Osteocyte (in vitro differentiated cells): ENCODE results near the gene LRRFIP1. TPM values are rescaled to one million over a fixed set of nuclear protein-coding genes. Genes with fewer than 3 reads are reported as not detected.

Experiments used
- DNase-seq: peaks from one replicate; pipeline ENCODE4 v3.0.0; 2021; ENCODE audit warnings: mixed read lengths; ENCODE audit not compliant: unreplicated experiment; ENCODE audit errors: extremely low spot score
- H3K27ac Mint-ChIP-seq: one replicate; pipeline ENCODE4 v1.8.0; 2021; ENCODE audit warnings: mild to moderate bottlenecking, mixed read lengths; ENCODE audit not compliant: unreplicated experiment
- H3K27me3 Mint-ChIP-seq: one replicate; pipeline ENCODE4 v1.8.0; 2021; ENCODE audit warnings: mixed read lengths; ENCODE audit not compliant: unreplicated experiment
- H3K36me3 Mint-ChIP-seq: one replicate; pipeline ENCODE4 v1.8.0; 2021; ENCODE audit warnings: mixed read lengths; ENCODE audit not compliant: unreplicated experiment
- H3K4me1 Mint-ChIP-seq: one replicate; pipeline ENCODE4 v1.8.0; 2021; ENCODE audit warnings: mixed read lengths; ENCODE audit not compliant: unreplicated experiment
- H3K4me3 Mint-ChIP-seq: one replicate; pipeline ENCODE4 v1.8.0; 2021; ENCODE audit warnings: mild to moderate bottlenecking, moderate library complexity, mixed read lengths; ENCODE audit not compliant: unreplicated experiment
- H3K9me3 Mint-ChIP-seq: one replicate; pipeline ENCODE4 v1.8.0; 2021; ENCODE audit warnings: mixed read lengths; ENCODE audit not compliant: unreplicated experiment
- total RNA-seq: library from RNA; stranded (reverse); gene quantifications from 2 replicates; pipeline ENCODE4 v1.2.1, GENCODE V29; 2021
- TF ChIP-seq, protein P1 (sequence below): fragments of 200-600 bp; sonication (generic); IDR thresholded peaks from 2 replicates; pipeline ENCODE4 v1.5.0; 2021; ENCODE audit warnings: antibody characterized with exemption, mild to moderate bottlenecking, moderate library complexity

Gene LRRFIP1
- total RNA-seq, 1 donor from 2014 or later, result 79.9 TPM

DNA sequence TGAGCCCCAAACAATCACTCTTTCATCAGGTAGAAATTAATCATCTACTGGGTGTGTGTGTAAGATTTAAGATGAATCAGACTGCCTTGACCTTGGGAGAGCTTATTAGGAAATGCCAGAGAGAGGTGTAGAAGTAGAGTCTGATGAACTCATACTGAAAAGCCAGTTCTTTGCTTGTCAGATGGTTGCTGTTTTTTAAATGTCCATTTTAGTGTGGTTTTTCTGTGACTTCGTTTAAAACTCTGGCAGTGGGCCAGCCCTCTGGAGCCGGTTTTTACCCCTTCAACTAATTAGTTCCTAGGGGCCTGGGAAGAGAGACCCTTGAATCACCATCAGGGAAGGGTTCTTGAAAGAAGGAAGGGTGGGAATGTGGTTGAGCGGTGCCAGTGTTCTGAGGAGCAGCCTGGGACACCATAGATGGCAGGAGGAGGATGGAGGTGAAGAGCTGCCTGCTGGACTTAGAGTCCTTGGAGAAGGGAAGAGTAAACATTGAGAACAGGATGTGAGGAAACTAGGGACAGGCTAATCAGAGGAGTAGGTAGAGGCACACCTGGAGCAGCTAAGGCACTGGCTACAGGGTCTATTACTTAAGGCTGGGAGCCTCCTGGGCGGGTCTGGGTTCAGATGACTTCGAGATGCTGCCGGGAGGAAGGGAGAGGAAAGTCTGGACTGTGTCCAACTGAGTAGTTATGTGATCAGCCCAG is 66.1 kb downstream of the LRRFIP1 start:
- DNase-seq, result no peak
- TF ChIP-seq, protein P1, sequence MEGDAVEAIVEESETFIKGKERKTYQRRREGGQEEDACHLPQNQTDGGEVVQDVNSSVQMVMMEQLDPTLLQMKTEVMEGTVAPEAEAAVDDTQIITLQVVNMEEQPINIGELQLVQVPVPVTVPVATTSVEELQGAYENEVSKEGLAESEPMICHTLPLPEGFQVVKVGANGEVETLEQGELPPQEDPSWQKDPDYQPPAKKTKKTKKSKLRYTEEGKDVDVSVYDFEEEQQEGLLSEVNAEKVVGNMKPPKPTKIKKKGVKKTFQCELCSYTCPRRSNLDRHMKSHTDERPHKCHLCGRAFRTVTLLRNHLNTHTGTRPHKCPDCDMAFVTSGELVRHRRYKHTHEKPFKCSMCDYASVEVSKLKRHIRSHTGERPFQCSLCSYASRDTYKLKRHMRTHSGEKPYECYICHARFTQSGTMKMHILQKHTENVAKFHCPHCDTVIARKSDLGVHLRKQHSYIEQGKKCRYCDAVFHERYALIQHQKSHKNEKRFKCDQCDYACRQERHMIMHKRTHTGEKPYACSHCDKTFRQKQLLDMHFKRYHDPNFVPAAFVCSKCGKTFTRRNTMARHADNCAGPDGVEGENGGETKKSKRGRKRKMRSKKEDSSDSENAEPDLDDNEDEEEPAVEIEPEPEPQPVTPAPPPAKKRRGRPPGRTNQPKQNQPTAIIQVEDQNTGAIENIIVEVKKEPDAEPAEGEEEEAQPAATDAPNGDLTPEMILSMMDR, result no peak
- no peaks in the 10 kb centered on the region for H3K36me3 Mint-ChIP-seq
- no peaks in the 10 kb centered on the region for H3K9me3 Mint-ChIP-seq
- H3K27me3 Mint-ChIP-seq, result no peaks in the 10 kb centered on the region
- H3K27ac Mint-ChIP-seq, result peak overlapping the region; percentile 94
- H3K4me3 Mint-ChIP-seq, result peak overlapping the region; percentile 73
- peaks cover 79% of the 10 kb centered on the region for H3K4me1 Mint-ChIP-seq

DNA sequence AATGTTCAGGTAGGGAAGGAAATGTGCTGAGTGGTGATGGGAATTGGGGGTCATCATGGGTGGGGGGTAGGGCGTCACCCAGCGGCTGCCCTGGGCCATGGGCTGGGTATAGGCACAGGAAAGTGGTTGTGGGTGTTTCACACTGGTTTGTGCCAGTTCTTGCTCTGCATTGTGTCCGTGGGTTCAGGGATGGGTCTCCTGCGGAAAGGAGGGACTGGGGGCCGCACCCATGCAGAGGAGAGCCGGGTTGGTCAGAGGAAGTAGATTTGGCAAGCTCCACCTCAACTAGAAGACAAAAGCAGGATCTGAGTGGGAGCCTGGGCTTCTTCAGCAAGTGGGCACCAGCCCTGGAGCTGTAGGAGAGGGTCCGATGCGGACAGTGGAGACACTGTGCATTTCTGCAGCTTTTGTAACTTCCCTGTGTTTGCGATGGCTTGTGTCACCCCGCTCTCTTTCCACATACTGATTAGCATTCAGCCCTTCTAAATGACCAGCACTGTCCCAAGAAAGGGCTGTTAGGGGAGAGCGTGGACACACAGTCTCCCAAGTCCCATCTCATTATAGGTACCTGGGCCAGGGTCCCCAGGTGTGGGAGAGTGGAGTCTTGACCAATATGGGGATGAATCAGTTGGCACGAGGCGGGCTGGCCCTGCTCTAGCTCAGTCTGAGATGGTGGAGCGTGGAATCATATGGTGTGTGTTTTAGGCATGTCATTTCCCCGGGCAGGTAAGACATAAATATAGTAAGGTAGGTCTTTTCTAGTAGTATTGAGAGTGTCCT is 67.2 kb downstream of the LRRFIP1 start:
- Mint-ChIP-seq H3K36me3 (no peaks in the 10 kb centered on the region), H3K9me3 (no peaks in the 10 kb centered on the region), H3K4me1 (peaks cover 78% of the 10 kb centered on the region), H3K4me3 (peak overlapping the region; percentile 73), H3K27me3 (no peaks in the 10 kb centered on the region), H3K27ac (peak overlapping the region; percentile 94)
- no peak for DNase-seq
- TF ChIP-seq, protein P1, result no peak

DNA sequence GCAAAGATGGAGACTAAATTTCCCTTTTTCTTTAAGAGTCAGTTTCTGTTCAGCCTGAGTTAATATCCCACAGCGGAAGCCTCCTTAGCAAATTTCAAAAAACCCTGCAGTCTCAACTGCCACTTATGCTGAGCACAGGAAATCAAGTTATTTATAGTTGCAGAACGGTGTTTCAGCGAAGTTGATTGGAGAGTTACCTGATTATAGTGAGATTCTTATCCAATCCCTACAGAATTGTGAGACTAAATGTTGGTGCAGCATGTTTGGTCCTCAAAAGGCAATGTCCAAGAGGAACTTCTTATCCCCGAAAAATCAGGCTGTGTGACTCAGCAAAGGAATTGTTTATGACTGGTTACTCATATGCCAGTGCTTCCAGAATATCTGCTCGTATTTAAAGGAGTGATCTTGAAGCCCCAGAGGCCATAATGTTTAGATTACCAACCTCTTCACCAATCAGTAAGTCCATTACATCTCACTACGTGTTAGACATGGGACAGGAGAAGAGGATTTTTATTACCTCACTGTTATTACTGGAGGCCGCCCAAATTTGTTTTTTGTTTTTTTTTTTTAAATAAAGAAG is 67.9 kb downstream of the LRRFIP1 start:
- Mint-ChIP-seq H3K4me1 (peaks cover 78% of the 10 kb centered on the region), H3K9me3 (no peaks in the 10 kb centered on the region), H3K36me3 (no peaks in the 10 kb centered on the region), H3K4me3 (peak overlapping the region; percentile 11), H3K27ac (peak overlapping the region; percentile 94), H3K27me3 (no peaks in the 10 kb centered on the region)
- no peak for DNase-seq
- TF ChIP-seq, protein P1, result no peak

DNA sequence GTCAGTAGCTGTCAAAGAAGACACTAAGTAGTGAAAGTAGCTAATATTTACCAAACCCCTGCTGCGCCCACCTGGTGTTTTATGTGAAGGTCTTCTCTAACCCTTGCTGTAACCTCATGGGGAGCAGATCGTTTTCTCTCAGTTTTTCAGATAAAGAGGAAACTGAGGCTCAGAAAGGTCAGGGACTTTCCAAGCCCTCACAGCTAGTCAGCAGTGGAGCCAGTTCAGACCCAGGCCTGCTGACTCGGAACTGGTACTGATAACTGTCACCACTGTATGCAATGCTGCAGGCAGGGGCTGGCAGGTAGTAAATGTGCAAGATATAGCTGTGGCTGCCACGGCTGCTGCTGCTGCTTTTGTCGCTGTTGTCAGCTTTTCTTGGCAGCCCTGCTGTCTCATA is 69.1 kb downstream of the LRRFIP1 start:
- no peaks in the 10 kb centered on the region for H3K36me3 Mint-ChIP-seq
- peak overlapping the region; percentile 94 for H3K27ac Mint-ChIP-seq
- no peaks in the 10 kb centered on the region for H3K27me3 Mint-ChIP-seq
- no peaks in the 10 kb centered on the region for H3K9me3 Mint-ChIP-seq
- peaks cover 84% of the 10 kb centered on the region for H3K4me1 Mint-ChIP-seq
- H3K4me3 Mint-ChIP-seq, result no peak overlapping the region
- DNase-seq, result no peak
- TF ChIP-seq, protein P1, result no peak
